Erythroblast (primary cell): ENCODE results near the gene SEC31B.
A peak's percentile ranks its signal among the peaks of the same experiment; 100 is the strongest.

Source experiments
- DNase-seq, 2 experiments: peaks; one replicate each; lab custom pipeline; 2025; lab: John Stamatoyannopoulos, UW
- GATA1 ChIP-seq: IDR thresholded peaks from 2 replicates; pipeline ENCODE4 v1.6.1; 2011; ENCODE audit warnings: low read depth, mild to moderate bottlenecking, control low read depth, low read length, moderate library complexity
- POLR2A ChIP-seq: IDR thresholded peaks from 2 replicates; pipeline ENCODE4 v1.6.1; 2011; ENCODE audit warnings: mild to moderate bottlenecking, low read length

SEC31B gene, protein sequence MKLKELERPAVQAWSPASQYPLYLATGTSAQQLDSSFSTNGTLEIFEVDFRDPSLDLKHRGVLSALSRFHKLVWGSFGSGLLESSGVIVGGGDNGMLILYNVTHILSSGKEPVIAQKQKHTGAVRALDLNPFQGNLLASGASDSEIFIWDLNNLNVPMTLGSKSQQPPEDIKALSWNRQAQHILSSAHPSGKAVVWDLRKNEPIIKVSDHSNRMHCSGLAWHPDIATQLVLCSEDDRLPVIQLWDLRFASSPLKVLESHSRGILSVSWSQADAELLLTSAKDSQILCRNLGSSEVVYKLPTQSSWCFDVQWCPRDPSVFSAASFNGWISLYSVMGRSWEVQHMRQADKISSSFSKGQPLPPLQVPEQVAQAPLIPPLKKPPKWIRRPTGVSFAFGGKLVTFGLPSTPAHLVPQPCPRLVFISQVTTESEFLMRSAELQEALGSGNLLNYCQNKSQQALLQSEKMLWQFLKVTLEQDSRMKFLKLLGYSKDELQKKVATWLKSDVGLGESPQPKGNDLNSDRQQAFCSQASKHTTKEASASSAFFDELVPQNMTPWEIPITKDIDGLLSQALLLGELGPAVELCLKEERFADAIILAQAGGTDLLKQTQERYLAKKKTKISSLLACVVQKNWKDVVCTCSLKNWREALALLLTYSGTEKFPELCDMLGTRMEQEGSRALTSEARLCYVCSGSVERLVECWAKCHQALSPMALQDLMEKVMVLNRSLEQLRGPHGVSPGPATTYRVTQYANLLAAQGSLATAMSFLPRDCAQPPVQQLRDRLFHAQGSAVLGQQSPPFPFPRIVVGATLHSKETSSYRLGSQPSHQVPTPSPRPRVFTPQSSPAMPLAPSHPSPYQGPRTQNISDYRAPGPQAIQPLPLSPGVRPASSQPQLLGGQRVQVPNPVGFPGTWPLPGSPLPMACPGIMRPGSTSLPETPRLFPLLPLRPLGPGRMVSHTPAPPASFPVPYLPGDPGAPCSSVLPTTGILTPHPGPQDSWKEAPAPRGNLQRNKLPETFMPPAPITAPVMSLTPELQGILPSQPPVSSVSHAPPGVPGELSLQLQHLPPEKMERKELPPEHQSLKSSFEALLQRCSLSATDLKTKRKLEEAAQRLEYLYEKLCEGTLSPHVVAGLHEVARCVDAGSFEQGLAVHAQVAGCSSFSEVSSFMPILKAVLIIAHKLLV

DNA sequence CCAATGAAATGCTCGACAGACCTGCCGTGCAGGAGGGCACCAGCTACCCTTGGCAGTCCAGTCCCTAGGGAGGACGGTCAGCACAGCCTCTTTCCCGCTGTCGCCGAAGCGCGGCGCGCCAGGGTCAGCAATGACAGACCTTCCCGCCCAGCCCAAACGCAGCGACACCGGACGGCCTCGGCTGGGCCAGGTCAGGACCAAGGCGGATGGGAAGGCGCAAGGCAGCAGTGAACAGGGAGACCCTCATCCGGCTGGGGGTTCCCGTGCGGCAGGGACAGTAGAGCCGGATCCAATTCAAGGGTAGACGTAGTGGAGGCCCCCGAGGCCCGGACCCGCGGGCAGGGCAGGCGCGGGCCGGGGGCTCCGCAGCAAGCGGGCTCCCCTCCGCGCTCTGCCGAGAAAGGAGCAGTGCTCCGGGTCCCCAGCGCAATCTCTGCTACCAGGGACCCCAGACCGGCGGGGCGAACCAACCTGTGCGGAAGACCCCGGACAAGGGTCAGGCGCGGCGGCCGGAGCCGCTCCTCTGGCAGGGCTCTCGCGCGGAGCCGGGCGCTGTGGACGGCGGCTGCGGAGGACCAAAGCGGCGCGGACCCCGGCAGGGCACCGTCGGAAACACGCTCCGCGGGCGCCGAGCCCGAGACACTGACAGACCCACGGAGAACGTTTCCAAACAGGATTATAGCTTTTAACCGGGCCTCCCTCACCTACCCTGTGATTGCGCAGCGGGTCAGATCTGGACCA, at the start of gene SEC31B:
Gene SEC31B, minus strand, starts transcription at position 551 of the 741 bp plus-strand sequence. CDS start 2,909 bp downstream, outside the sequence.
- peak; percentile 31 to 39 for DNase-seq

DNA sequence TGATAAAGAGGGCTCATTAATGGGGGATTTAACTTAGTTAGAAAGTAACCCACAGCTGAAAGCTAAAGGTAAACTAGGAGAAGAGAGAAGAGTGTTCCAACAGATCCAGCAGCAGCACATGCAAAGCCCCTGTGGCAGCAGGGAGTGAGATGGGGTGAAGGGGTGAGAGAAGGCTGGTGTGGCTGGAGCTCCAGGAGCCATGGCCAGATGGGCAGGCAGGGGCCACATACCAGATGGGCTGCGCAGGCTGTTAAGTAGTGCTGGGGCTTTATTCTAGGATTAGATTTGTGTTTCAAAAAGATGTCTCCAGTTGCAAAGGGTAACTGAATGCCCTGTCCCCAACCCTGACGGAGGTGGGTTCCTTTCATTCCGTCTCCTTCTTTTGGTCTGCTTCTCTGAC, 49.3 kb upstream of the SEC31B start:
- no peak for TF ChIP-seq GATA1
- TF ChIP-seq POLR2A = no peak
- no peak for DNase-seq

More for the DNA sequence above, at the start of gene SEC31B:
- TF ChIP-seq POLR2A (no peak), GATA1 (no peak)

DNA sequence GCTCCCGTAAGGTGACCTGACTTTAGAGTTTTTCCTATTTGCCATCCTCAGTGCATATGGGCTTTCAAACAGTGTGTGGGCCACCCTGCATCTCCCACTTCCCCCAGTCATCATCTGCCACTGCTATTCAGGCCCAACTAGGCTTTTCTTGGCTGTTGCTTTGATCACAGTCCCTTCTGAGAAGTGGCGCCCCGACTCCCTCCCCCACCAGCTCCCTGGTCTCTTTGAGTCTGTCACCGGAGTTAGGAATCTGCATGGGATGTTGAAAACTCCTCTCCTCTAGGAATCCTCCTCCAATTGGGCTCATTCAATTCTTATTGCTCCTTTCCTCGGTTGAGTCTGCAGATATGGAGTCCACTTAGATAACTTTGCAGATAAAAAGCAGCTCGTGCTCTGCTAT, 48.2 kb upstream of the SEC31B start:
- DNase-seq = no peak
- TF ChIP-seq GATA1 (no peak), POLR2A (no peak)

DNA sequence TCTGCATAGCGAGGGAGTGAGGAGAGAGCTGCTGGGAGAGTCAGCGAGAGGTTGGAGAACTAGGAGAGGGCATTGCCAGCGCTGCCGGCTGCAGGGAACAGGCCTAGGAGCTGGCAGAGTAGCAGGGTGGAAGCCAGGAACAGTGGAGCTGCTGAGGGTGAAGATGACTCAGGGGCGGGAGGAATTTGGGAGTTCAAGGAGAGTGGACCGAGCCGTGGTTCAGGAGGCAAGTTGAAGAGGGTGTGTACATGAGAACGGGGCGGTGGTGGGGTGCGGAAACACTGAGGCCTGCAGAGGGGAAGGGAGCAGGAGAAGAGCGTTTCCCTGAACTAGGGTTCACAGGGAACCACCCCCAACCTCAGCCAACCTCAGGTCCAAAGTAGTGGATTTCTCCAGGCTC, 47.6 kb upstream of the SEC31B start:
- DNase-seq = no peak
- no peak for TF ChIP-seq POLR2A
- TF ChIP-seq GATA1 = no peak

DNA sequence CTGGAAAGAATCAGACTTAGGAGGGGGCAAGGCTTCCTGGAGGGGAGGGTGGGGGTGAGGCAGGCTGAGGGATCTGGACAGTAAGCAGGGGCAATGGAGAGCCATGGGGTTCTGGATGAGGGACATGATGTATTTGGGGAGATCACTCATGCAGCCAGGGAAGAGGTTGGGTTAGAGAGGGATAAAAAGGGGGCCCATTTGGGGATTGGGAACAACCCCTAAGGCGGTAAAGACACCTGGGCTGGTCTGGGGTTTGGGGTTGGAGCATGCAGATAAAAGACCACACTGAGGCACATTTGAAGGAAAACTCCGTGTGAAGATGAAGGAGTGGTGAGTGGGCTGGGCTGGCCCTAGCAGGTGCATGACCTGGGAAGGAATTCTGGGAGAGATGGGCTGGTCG, 46.9 kb upstream of the SEC31B start:
- TF ChIP-seq POLR2A (no peak), GATA1 (no peak)
- no peak for DNase-seq

DNA sequence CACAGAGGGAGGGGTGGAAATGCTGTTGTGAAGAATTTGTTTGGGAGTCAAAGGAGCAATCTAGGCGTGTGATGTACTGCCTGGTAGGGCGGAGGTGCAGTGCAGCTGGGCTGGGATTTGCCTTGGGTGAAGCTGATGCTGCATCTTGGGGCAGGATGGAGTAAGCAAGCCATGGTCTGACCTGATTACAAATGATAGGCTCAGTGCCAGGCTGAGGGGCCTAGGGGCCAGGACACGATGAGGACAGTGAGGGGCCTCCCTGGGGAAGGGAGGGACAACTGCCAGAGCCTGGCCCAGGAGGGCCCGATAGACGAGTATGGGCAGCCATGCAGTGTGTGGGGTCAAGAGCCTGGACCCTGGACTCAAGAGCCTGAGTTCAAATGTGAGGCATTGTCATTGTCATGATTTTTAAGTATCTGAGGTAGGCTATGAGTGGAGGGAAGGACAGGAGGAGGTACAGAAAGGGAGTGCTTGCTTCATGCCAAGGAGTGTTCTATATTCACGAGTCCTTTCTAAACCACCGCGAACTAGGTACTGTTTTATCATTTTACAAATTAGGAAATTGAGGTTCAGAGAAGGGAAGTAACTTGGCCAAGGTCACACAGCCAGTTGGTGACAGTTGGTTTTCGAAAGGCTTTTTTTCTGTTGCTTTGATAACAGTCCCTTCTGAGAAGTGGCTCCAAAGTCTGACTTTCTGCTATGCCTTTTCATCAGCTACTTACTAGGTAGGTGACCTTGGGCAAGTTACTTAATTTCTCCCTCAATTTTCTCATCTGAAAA, 45.7 kb upstream of the SEC31B start:
- DNase-seq = peak; percentile 15 to 28
- TF ChIP-seq POLR2A (no peak), GATA1 (no peak)

DNA sequence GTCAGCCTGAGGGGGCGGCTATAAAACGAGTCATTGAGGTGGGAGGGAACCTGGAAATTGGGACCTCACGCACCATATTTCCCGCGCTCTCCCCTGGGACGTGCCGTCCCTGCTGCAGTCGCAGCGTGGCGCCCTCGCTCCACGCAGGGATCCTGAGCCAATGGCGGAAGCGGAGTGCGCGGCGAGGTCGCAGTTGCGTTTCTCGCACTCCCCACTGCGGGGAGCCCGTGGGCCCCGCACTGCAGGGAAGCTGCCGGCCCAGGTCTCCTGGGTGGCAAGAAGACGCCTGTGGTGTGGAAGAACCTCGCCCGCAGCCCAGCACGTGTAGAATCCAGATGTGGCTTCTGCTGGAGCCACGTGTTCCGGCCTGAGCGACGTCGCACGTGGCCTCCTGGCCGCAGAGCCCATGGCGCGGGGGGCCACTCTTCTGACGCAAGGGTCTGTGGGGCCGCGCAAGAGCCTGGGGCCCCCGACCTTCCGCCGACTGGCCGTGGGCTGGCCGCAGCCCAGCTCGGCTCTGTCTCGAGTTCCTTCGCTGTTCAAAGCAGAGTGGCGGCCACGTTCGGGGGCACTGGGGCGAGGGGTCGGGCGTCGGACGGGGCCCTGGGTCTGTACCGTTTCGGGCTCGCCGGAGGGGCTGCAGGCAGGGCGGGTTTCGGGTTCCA, 42.5 kb upstream of the SEC31B start:
- no peak for TF ChIP-seq GATA1
- TF ChIP-seq POLR2A = no peak
- peak; percentile 85 to 88 for DNase-seq

DNA sequence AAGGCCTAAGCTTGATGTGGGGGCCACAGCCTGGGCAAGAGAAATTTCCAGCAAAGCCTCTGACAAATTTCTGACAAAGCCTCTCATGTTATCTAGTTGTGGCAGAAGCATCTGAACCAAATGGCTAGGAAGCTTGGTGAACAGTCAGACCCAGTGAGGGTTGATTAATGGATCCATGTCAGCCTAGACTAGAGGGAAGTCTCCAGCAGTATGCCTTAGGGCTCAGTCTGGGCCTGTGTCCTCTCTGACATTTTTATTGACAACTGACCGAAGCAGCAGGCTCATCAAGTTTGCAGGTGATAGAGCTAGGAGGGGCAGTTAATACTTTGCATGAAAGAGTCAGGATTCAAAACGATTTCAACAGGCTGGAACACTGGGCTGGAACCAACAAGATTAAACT, 41.3 kb upstream of the SEC31B start:
- TF ChIP-seq GATA1 = no peak
- no peak for TF ChIP-seq POLR2A
- DNase-seq = no peak

DNA sequence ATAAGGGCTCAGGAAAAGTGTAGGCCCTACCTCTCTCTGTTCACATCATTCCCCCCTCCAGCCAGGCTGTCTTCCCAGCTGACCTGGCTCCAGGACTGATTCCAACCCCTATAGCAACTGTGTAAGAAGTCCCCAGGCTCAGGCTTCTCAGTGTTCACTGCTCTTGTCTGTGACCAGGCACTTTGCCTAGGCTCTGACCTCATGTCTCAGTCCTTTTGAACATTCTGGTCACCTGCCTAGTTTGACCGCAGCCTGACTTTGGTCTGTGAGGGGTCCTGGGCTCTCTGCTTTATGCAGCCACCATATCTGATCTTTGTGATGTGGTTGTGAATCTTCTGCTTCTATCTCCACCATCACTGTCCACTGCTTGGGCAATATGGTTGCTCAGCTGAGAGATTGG, 40.6 kb upstream of the SEC31B start:
- DNase-seq = no peak
- TF ChIP-seq GATA1 (no peak), POLR2A (no peak)

DNA sequence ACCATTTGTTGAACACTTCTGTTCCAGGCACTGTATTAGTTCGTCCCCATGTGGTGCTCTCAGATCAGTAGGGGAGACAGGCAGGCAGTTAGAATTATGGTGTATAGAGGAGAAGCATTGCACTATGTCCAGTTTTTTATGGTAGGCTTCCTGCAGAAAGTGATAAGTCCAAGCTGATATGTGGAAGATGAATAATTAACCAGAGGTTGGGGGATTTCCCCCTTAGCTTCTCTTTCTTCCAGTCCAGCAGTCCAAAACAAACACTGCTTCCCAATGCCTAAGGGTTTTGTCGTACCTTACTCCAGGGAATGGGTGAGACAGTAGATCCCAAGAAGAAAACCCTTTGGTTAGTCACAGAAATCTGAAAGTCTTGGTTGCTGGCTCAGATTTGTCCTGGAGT, 35.2 kb upstream of the SEC31B start:
- no peak for DNase-seq
- TF ChIP-seq POLR2A = no peak
- no peak for TF ChIP-seq GATA1

DNA sequence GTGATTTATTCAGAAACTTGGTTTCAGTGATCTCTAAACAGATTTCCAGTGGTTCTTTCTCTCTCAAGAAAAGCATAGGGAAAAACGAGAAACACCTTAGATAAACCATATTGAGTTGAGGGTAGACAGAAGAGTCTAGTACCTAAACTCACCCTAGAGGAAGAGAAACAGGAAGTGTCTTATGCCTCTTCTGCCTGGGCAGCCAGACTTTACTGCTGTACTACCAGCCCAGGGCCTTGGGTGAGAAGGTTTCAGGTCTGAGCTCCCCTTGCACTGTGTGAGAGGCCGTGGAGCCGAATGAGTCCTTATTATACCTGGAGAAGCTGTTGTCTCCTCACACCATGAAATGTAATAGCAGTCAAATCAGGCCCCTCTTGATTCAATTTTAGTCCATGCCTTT, 34.3 kb upstream of the SEC31B start:
- TF ChIP-seq GATA1 (no peak), POLR2A (no peak)
- DNase-seq = no peak

DNA sequence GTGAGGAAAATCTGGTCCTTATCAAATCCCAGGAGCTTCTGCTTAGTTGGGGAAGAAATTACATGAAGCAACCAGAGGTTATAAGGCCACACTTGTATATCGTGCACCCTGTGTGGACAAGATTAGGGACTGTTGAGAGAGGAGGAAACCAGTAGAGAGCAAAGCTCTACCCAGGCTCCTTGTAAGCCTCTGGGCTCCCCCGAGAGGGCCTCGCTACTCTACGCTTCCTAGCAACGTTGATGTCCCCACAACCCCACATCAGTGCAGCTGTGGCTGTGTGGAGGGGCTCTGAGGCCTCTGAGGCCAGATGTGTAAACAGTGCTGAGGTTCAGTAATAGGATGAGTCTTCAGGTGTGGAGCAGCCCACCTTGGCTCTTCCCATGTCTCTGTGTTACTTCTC, 32.1 kb upstream of the SEC31B start:
- TF ChIP-seq GATA1 = no peak
- no peak for DNase-seq
